ENCODE data around the gene KCNJ18. TPM values are rescaled to one million over a fixed set of nuclear protein-coding genes. Genes with fewer than 3 reads are reported as not detected.
"Not testable (repeated sequence)": the region's sequence is repeated elsewhere in the genome, so short reads cannot be mapped to it uniquely, and the experiment has no call there.

KCNJ18 gene
- total RNA-seq, 1 experiment from 2014 or later = not detected

DNA sequence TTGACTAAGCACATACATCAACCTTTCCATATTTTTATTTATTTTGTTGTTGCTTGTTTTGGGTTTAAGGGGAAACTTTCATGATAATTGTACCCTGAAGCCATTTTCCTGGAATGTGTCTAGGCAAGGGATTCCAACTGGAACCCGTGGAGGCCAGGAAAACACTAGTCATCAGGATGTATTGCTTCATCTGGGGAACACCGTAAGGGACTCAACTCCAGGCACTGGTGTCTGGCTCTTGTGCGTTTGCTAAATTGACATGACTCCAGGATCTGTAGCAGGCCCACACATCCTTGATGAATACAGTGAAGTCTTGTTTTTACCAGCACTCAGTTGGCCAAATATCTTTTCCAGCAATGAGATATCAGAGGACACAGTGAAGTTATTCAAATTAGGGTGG is 21.3 kb downstream of the KCNJ18 start:
- not testable (repeated sequence) for H2BK120ac ChIP-seq (ENCODE audit: low read depth, low read length, poor library complexity, severe bottlenecking); H4K91ac ChIP-seq (ENCODE audit: insufficient read length, low read depth, low read length); H2AK5ac ChIP-seq (ENCODE audit: insufficient read length, low read length); H2AFZ ChIP-seq (ENCODE audit: low read length); H3K79me1 ChIP-seq (ENCODE audit: insufficient read depth, low read depth, low read length, poor library complexity, severe bottlenecking); H3K4me1 ChIP-seq (ENCODE audit: insufficient read depth, low read length); H3K18ac ChIP-seq (ENCODE audit: insufficient read length, low read depth, low read length); H3K9ac ChIP-seq (ENCODE audit: extremely low read depth, insufficient read length, low read length); H3K79me2 ChIP-seq (ENCODE audit: insufficient read depth, low read length); DNase-seq; H2BK20ac ChIP-seq (ENCODE audit: low read depth, low read length, poor library complexity, severe bottlenecking); H3K23me2 ChIP-seq (ENCODE audit: insufficient read length, low read depth, low read length, poor library complexity, severe bottlenecking); H3T11ph ChIP-seq (ENCODE audit: low read length); H3K14ac ChIP-seq (ENCODE audit: insufficient read depth, low read length); H3K27ac ChIP-seq (ENCODE audit: insufficient read length, low read depth, low read length); H2BK5ac ChIP-seq (ENCODE audit: insufficient read length, low read length); H3K27me3 ChIP-seq (ENCODE audit: insufficient read depth, low read length); H3K27me3 Mint-ChIP-seq (ENCODE audit: low read depth); H4K20me1 ChIP-seq (ENCODE audit: control insufficient read depth, insufficient read depth, insufficient read length); H3K4me1 Mint-ChIP-seq; H4K8ac ChIP-seq (replicated peaks; ENCODE audit: insufficient read length, low read depth, low read length); H3K4me2 ChIP-seq (ENCODE audit: insufficient read depth, insufficient read length, low read length); H3K27ac Mint-ChIP-seq; H3K4me3 Mint-ChIP-seq; H2BK15ac ChIP-seq (ENCODE audit: low read depth, low read length); H3K4ac ChIP-seq (ENCODE audit: low read depth, low read length); H3K23ac ChIP-seq (ENCODE audit: insufficient read length, low read depth, low read length); H3K56ac ChIP-seq (ENCODE audit: insufficient read length, low read depth, low read length); H4K5ac ChIP-seq (ENCODE audit: insufficient read length, low read depth, low read length); H2BK12ac ChIP-seq (ENCODE audit: insufficient read length, low read depth, low read length)
- peaks cover 4 to 16% (median 10%) of the 10 kb centered on the region in 3 experiments; a peak in 6 of 7 replicates for H3K36me3 Mint-ChIP-seq (ENCODE audit: insufficient read depth in 1 of 3, low read depth in 3 of 3)
- peaks cover 43% of the 10 kb centered on the region for H3K9me3 ChIP-seq (ENCODE audit: control insufficient read depth, low read depth, low read length)
- H3K9me3 Mint-ChIP-seq = peaks cover 66 to 68% of the 10 kb centered on the region in 2 experiments
- no CpG with 5 or more reads among the region's 3 CpGs for whole genome bisulfite sequencing (ENCODE audit: extremely low coverage, insufficient read length, low lambda C conversion rate)

DNA sequence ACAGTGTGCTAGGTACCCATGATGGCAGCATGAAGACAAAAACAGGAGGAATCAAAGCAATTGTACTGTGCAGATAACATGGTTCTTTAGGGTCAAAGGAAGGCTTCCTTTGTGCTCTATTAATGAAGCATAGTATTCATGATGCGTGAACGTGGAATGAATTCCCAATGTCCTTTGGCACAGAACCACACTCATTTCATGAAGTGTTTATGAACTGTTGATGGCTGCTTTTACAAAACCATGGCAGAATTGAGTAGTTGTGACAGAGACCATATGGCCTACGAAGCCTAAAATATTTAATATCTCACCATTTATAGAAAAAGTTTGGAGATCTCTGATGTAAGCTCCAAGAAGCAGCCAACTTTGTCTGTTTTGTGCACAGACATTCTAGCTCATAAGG is 22.4 kb downstream of the KCNJ18 start:
- H2BK5ac ChIP-seq (ENCODE audit: insufficient read length, low read length) = not testable (repeated sequence)

More for the DNA sequence above, 22.4 kb downstream of the KCNJ18 start:
- H3K9me3 Mint-ChIP-seq = peaks cover 69 to 71% of the 10 kb centered on the region in 2 experiments
- H4K20me1 ChIP-seq (ENCODE audit: control insufficient read depth, insufficient read depth, insufficient read length); H3K27ac ChIP-seq (ENCODE audit: insufficient read length, low read depth, low read length); H3K79me2 ChIP-seq (ENCODE audit: insufficient read depth, low read length); H3K9ac ChIP-seq (ENCODE audit: extremely low read depth, insufficient read length, low read length); H4K8ac ChIP-seq (replicated peaks; ENCODE audit: insufficient read length, low read depth, low read length); H3K79me1 ChIP-seq (ENCODE audit: insufficient read depth, low read depth, low read length, poor library complexity, severe bottlenecking); H3T11ph ChIP-seq (ENCODE audit: low read length); H3K27me3 Mint-ChIP-seq (ENCODE audit: low read depth); H2BK20ac ChIP-seq (ENCODE audit: low read depth, low read length, poor library complexity, severe bottlenecking); H2AK5ac ChIP-seq (ENCODE audit: insufficient read length, low read length); H2BK120ac ChIP-seq (ENCODE audit: low read depth, low read length, poor library complexity, severe bottlenecking); H3K4me3 Mint-ChIP-seq; H3K18ac ChIP-seq (ENCODE audit: insufficient read length, low read depth, low read length); H2BK15ac ChIP-seq (ENCODE audit: low read depth, low read length); H3K27me3 ChIP-seq (ENCODE audit: insufficient read depth, low read length); H2BK12ac ChIP-seq (ENCODE audit: insufficient read length, low read depth, low read length); H3K23ac ChIP-seq (ENCODE audit: insufficient read length, low read depth, low read length); H2AFZ ChIP-seq (ENCODE audit: low read length); H3K4me1 ChIP-seq (ENCODE audit: insufficient read depth, low read length); H4K91ac ChIP-seq (ENCODE audit: insufficient read length, low read depth, low read length); H3K4me1 Mint-ChIP-seq; H3K14ac ChIP-seq (ENCODE audit: insufficient read depth, low read length); H3K27ac Mint-ChIP-seq; H3K23me2 ChIP-seq (ENCODE audit: insufficient read length, low read depth, low read length, poor library complexity, severe bottlenecking); H3K4ac ChIP-seq (ENCODE audit: low read depth, low read length); DNase-seq; H3K4me2 ChIP-seq (ENCODE audit: insufficient read depth, insufficient read length, low read length); H4K5ac ChIP-seq (ENCODE audit: insufficient read length, low read depth, low read length); H3K56ac ChIP-seq (ENCODE audit: insufficient read length, low read depth, low read length): not testable (repeated sequence)
- H3K36me3 Mint-ChIP-seq (ENCODE audit: insufficient read depth in 1 of 3, low read depth in 3 of 3) = peaks cover 4 to 20% (median 10%) of the 10 kb centered on the region in 3 experiments; a peak in 6 of 7 replicates
- H3K9me3 ChIP-seq (ENCODE audit: control insufficient read depth, low read depth, low read length) = peaks cover 47% of the 10 kb centered on the region
- WGBS (ENCODE audit: extremely low coverage, insufficient read length, low lambda C conversion rate) = no CpG with 5 or more reads among the region's 3 CpGs
